Activated CD4-positive, alpha-beta T cell treated with anti-CD3 and anti-CD28 coated beads for 1 hour (primary cell): Measurements from ENCODE around the gene CBARP.

Source experiments
- DNase-seq: peaks from one replicate; pipeline ENCODE4 v3.0.0-alpha.2; 2020

Gene CBARP

DNA sequence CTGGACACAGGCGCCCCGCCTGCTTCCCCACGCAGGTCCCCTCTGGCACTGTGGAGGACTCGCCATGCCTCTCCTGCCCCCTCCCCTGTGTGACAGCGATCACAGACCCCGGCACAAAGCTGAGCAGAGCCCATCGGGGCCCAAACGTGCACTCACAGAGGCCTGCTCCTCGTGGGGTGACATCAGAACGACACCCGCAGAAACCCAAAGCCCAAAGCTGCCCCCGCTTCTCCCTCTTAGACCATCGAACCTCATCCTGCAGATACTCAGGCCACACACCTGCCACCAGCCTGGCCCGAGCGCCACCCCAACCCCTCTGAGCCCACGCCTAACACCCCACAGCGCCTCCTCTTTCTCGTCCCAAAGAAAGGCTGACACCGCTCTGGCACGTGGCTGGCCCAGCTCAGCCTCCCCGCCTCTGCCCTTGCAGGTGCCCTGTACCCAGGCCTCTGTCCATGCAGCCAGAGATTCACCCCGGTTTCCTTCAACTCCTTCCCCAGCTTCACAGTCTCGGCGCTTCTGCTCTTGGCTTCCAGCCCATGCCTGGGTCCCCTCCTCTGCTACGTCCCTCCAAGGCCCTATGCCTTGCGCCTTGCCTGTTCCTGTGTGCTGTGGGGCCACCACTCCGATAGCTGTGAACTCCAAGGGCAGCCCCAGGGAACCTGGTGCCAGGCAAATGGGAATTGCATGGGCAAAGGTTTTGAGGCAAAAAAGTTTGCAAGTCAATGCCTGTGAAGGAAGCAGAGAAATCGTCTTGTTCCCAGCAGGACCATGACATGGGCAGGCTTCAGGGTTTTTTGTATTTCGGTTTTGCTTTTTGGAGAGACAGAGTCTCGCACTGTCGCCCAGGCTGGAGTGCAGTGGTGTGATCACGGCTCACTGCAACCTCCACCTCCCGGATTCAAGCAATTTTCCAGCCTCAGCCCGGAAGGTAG is 831 bp upstream of the CBARP start:
- no peak for DNase-seq

- DNase-seq = no peak
Measured at GRCh38 chr19:1237027-1237659, 662 bp downstream of the CBARP start.

DNA sequence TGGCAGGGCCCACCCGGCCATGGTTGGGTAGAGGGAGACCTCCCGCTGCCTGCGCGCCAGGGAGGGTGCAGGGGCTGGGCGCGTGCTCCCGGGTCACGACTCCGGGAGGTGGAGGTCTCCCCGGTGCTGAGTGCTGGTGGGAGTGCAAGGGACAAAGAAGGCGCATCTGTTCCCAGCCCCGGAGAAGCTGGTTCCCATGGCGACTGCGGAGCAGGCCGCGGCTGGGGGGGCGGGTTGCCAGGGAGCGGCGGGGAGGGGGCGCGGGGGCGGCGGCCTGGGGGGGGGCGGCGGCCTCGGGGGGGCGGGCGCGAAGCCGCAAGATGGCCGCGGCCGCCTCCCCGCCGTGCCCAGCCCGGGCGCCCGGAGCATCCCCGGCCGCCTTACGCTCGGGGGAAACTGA is 1.2 kb downstream of the CBARP start:
- DNase-seq = no peak

GRCh38 chr19:1235625-1236538 is 1.9 kb downstream of the CBARP start:
- no peak for DNase-seq

GRCh38 chr19:1234955-1235380 is 2.8 kb downstream of the CBARP start:
- no peak for DNase-seq

- no peak for DNase-seq
Measured at GRCh38 chr19:1234051-1234954, 3.5 kb downstream of the CBARP start.

GRCh38 chr19:1233115-1233667 is 4.6 kb downstream of the CBARP start:
- DNase-seq = no peak

- no peak for DNase-seq
Measured at GRCh38 chr19:1232652-1233072, 5.1 kb downstream of the CBARP start.

DNA sequence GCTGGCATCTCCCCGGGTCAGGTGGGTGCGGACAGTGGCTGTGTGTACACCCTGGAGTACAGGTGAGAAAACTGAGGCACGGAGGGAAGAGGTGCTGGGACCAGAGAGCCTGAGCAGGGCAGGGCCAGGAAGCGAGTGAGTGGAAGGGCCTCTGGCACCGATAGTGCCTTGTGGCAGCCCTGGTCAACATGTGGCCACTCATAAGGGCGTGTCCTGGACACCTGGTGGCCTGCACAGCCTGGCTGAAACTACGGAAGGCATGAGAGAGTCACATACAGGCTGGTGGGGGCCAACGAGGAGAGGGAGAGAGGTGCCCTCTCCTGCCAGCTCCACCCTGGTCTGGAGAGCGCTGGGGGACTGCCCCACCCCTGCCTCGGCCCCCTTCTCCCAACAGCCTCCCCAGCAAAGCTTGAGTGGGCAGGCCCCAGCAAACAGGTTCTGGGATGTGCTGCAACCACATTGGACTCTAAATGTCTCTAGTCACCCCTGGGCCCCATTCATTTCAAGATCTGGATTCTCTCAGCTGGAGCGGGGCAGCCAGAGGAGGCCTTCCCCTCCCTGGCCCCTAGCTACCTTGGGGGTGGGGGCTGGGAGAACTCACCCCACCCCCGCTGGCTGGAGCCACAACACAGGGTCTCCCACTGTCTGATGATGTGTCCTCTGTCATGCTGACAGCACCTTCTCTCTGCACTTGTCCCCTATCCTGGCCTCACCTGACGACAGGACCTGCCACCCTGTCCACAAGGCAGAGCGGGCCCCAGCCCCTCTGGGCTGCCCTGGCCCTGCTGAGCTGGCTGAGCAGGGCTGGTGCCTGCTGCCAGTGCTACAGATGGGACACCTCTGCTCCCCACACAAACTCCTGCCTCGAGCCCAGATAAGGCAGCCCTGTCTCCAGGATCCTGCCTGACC is 5.8 kb downstream of the CBARP start:
- no peak for DNase-seq

GRCh38 chr19:1230783-1231489 is 6.9 kb downstream of the CBARP start:
- no peak for DNase-seq

GRCh38 chr19:1229924-1230782 is 7.7 kb downstream of the CBARP start:
- DNase-seq = no peak

DNA sequence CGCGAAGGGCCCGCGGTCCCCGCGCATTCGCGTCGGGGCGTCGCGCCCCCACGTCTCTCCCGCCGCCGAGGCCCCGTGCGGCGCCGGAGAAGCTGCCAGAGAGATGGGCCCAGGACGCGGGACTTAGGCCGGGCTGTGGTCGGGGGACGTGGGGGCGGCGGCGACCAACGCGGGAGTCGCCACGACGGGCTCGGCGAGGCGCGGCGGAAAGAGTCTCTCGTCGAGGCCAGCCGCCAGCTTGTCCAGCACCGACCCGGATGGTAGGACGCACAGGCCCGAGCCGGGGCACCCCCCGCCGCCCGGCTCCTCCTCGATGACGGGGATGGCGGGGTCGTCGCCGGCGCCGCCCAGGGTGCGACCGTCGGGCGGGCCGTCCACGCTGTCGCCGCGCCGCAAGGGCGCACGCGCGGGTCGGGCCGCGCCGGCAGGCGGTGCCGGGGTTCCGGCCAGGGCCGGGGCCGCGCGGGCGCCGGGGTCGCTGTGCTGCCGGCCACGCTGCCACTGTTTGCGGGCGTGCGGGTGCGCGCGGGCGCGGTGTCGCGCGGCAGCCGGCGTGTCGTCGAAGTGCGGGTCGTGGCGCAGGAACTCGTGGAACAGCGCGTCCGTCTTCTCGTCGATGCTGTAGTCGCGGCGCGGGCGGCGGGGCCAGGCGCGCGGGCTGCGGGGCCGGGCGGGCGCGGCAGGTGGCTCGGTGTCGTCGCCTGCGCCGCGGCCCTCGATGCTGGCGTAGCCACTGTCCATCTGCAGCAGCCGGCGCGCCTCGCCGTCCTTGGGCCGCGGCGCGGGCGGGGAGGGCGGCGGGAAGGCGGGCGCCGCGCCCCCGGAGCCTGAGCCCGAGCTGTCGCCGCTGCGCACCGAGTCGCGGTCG is 8.5 kb downstream of the CBARP start:
- no peak for DNase-seq

- DNase-seq = no peak
Measured at GRCh38 chr19:1228161-1228957, 9.4 kb downstream of the CBARP start.

DNA sequence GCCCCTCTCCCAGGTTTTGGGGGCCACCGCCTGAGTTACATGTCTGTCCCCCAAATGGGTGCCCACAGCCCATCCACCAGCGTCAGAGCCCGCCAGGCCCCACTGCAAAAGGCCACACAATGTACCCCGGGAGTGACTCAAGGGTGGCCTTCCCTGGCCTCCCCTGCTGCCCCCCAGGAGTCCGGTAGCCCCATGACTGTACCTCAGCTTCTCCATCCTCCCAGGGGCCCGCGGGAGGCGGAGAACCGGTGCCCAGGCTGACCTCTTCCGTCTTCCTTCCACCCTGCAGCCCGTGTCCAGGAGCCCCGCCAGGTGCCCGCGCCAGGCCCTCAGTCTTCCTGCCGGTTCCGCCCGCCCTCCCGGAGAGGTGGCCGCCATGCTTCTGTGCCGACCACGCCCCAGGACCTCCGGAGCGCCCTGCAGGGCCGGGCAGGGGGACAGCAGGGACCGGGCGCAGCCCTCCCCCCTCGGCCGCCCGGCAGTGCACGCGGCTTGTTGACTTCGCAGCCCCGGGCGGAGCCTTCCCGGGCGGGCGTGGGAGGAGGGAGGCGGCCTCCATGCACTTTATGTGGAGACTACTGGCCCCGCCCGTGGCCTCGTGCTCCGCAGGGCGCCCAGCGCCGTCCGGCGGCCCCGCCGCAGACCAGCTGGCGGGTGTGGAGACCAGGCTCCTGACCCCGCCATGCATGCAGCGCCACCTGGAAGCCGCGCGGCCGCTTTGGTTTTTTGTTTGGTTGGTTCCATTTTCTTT is 10.3 kb downstream of the CBARP start:
- no peak for DNase-seq

GRCh38 chr19:1226522-1227303 is 11.1 kb downstream of the CBARP start:
- no peak for DNase-seq

DNA sequence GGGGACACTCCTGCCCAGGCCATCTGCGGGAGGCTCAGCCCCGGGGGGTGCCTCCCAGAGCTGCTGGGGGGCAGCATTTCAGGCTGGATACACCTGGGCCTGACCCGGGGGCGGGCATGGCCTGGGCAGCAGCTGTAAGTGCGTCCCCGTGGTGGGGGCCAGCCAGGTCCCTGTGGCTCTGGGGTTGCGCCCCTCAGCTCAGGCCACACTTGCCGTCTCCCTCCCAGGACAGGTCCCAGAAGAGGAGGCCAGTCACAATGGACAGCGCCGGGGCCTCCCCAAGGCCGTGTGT is 11.6 kb downstream of the CBARP start:
- no peak for DNase-seq
